GM23248 (cell line): Measurements from ENCODE around the gene EZH2. TPM values are rescaled to one million over a fixed set of nuclear protein-coding genes. Genes with fewer than 3 reads are reported as not detected.

ENCODE experiments used
- DNase-seq: peaks from one replicate; pipeline ENCODE4 v3.0.0-alpha.2; 2015
- H2AFZ ChIP-seq: fragments of 200-600 bp; sonication (generic); 2 replicates; pipeline ENCODE4 v1.6.1; 2016; ENCODE audit warnings: antibody characterized with exemption
- H3F3A ChIP-seq: fragments of 200-600 bp; sonication (generic); 2 replicates; pipeline ENCODE4 v1.6.1; 2016; ENCODE audit warnings: mild to moderate bottlenecking, antibody characterized with exemption, mixed run types; ENCODE audit not compliant: insufficient read depth
- H3K27ac ChIP-seq: fragments of 200-600 bp; sonication (generic); 2 replicates; pipeline ENCODE4 v1.5.1; 2016; ENCODE audit warnings: mild to moderate bottlenecking
- H3K27me3 ChIP-seq: fragments of 200-600 bp; sonication (generic); replicated peaks from 2 replicates; pipeline ENCODE4 v1.6.1; 2016; ENCODE audit warnings: mild to moderate bottlenecking; ENCODE audit not compliant: insufficient read depth
- H3K36me3 ChIP-seq: fragments of 200-600 bp; sonication (generic); 2 replicates; pipeline ENCODE4 v1.6.1; 2016; ENCODE audit warnings: low read depth, mild to moderate bottlenecking
- H3K4me1 ChIP-seq: fragments of 200-600 bp; sonication (generic); 2 replicates; pipeline ENCODE4 v1.6.1; 2016; ENCODE audit warnings: mild to moderate bottlenecking; ENCODE audit not compliant: insufficient read depth
- H3K4me2 ChIP-seq: fragments of 200-600 bp; sonication (generic); one replicate; pipeline ENCODE4 v1.6.1; 2016; ENCODE audit warnings: mild to moderate bottlenecking; ENCODE audit not compliant: unreplicated experiment
- H3K4me3 ChIP-seq: fragments of 200-600 bp; sonication (generic); 2 replicates; pipeline ENCODE4 v1.5.1; 2016; ENCODE audit warnings: mild to moderate bottlenecking
- H3K79me2 ChIP-seq: fragments of 200-600 bp; sonication (generic); 2 replicates; pipeline ENCODE4 v1.6.1; 2016; ENCODE audit warnings: mild to moderate bottlenecking; ENCODE audit not compliant: insufficient read depth
- H3K9ac ChIP-seq: fragments of 200-600 bp; sonication (generic); 2 replicates; pipeline ENCODE4 v1.6.1; 2016; ENCODE audit warnings: mild to moderate bottlenecking
- H3K9me2 ChIP-seq: fragments of 200-600 bp; sonication (generic); 2 replicates; pipeline ENCODE4 v1.6.1; 2016; ENCODE audit warnings: mixed run types, mild to moderate bottlenecking, moderate library complexity; ENCODE audit not compliant: insufficient read depth
- H3K9me3 ChIP-seq: fragments of 200-600 bp; sonication (generic); one replicate; pipeline ENCODE4 v1.6.1; 2017; ENCODE audit warnings: low read depth
- H4K20me1 ChIP-seq: fragments of 200-600 bp; sonication (generic); 2 replicates; pipeline ENCODE4 v1.6.0; 2016; ENCODE audit not compliant: insufficient read depth
- EZH2 ChIP-seq: fragments of 200-600 bp; sonication (generic); IDR thresholded peaks from 2 replicates; pipeline ENCODE4 v1.6.1; 2018; ENCODE audit warnings: antibody characterized with exemption, mild to moderate bottlenecking; ENCODE audit not compliant: insufficient read depth, poor library complexity, severe bottlenecking
- EZH2phosphoT487 ChIP-seq: fragments of 200-600 bp; sonication (generic); IDR thresholded peaks from 2 replicates; pipeline ENCODE4 v1.6.1; 2018; ENCODE audit warnings: antibody characterized with exemption, moderate library complexity, mild to moderate bottlenecking, low read depth; ENCODE audit not compliant: insufficient read depth
- WGBS, 2 experiments: methylation state at CpG; one replicate each; pipeline ENCODE4 v1.1.6; 2015 to 2017; ENCODE audit warnings: low lambda C conversion rate in 2 of 2, low coverage in 1 of 2; ENCODE audit errors: missing lambda C conversion rate in 2 of 2; 5-methylcytosine and 5-hydroxymethylcytosine counted together
- in situ Hi-C: fragments of 300-500 bp; cut with MboI; formaldehyde crosslinking; loops from 2 replicates; pipeline ENCODE4 v1.15.0; 2020
- polyA plus RNA-seq: library from polyadenylated mRNA; unstranded; fragments of >200 nt; fragmentation: Nextera tagmentation; extraction: Ambion mirVana; gene quantifications from 2 replicates; pipeline ENCODE4 v1.2.1, GENCODE V29; 2016
- total RNA-seq: library from RNA; depleted of rRNA; stranded (reverse); fragments of >200 nt; shearing (Covaris generic); gene quantifications from 2 replicates; pipeline ENCODE4 v1.2.3, GENCODE V29; 2014

EZH2 gene
- total and polyA plus RNA-seq, 2 experiments from 2014 or later: 7.6 to 9.6 TPM

DNA sequence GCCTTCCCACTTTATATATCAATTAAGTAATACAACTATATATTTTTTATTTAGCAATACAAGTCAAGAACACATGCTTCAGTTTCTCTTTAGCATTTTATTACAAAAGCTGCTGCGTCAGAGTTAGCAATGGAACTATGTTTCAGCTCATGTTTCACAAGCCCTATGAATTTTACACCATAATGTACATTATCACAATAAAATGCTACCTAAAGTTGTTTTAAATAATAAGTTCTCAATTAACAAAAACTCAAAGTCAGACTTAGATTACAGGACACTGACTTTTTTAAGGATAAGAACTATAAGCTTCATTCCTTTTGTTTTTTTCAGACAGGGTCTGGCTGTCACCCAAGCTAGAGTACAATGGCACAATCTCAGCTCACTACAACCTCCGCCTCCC is 52.3 kb downstream of the EZH2 start:
- Histone ChIP-seq H3K4me1 (no peaks in the 10 kb centered on the region), H3K4me2 (no peak overlapping the region), H3K36me3 (0 out of 2 replicates have a peak, but pooled peaks cover 6% of the 10 kb centered on the region), H3K4me3 (no peak overlapping the region), H3K27ac (no peak overlapping the region), H3K9ac (no peak overlapping the region), H4K20me1 (no peaks in the 10 kb centered on the region), H3K9me3 (no peaks in the 10 kb centered on the region), H3K9me2 (no peaks in the 10 kb centered on the region), H3K79me2 (peaks cover 34% of the 10 kb centered on the region), H3F3A (no peaks in the 10 kb centered on the region), H2AFZ (no peak overlapping the region), H3K27me3 (no peaks in the 10 kb centered on the region)
- WGBS, 2 experiments: 95 to 100% methylated on average over 2 of the region's 2 CpGs
- in situ Hi-C loops: no loop called here
- no peak for DNase-seq
- TF ChIP-seq EZH2phosphoT487: no peak
- no peak for TF ChIP-seq EZH2

DNA sequence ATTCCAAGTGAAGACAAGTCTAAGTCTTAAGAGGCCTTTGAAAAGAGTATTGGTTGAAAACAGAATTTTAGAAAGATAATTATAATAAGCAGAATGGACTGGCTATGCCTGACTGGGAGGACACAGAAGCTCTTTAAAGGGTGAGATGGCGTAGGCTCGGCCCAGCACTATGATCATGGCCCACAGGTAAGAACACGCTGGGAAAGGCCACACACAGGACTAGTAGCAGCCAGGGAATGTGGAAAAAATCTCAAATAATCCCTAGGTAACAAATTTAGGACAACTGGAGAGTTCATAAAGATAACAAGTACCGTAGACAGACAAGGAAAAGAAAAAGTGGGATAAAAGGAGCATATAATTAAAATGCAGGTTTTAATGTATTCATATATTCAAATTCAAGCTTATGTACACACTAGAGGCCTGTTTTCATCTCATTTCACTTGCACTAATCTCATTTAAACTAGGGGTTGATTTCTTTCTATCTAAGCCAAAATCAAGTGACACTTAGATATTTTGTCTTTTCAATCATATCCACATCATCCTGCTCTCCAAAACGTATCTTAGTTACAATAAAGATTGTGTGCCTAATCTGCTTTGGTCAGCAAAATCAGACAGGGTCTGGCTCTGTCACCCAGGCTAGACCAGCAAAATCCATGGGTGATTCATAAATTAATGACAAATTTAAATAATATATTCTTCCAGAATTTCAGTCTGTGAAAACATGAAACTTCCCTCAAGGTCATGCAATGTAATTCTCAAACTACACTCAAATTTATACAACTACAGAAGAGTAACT is 53.0 kb downstream of the EZH2 start:
- Histone ChIP-seq H3K36me3 (0 out of 2 replicates have a peak, but pooled peaks cover under 1% of the 10 kb centered on the region), H3K4me2 (no peak overlapping the region), H3K27ac (no peak overlapping the region), H4K20me1 (no peaks in the 10 kb centered on the region), H3F3A (no peaks in the 10 kb centered on the region), H3K27me3 (no peaks in the 10 kb centered on the region), H3K9me3 (no peaks in the 10 kb centered on the region), H3K4me1 (no peaks in the 10 kb centered on the region), H3K9me2 (no peaks in the 10 kb centered on the region), H3K9ac (no peak overlapping the region), H3K4me3 (no peak overlapping the region), H2AFZ (no peak overlapping the region), H3K79me2 (peaks cover 27% of the 10 kb centered on the region)
- in situ Hi-C loops: no loop called here
- TF ChIP-seq EZH2 (no peak), EZH2phosphoT487 (no peak)
- no peak for DNase-seq
- WGBS, 2 experiments: 93 to 95% methylated on average over 5 of the region's 5 CpGs

DNA sequence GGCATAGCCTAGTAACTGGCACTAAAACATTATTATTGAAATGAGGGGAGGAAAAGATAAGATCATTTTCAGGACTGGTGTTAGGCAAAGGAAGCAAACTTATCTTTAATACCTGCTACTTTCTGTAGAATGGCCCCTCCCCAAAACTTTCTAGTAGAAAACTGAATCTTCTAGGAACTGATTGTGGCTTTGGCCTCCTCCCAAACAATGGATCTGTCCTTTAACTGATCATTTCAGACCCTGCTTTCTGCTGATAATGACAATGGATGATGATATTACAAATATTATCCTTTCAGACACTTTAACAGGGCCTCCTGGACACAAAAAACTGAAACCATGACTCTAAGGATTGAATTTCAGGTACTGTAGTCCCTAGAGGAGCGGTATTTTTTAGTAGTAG is 55.1 kb downstream of the EZH2 start:
- H2AFZ ChIP-seq: no peak overlapping the region
- no peaks in the 10 kb centered on the region for H4K20me1 ChIP-seq
- H3K4me2 ChIP-seq: no peak overlapping the region
- H3F3A ChIP-seq: no peaks in the 10 kb centered on the region
- in situ Hi-C loops: no loop called here
- H3K4me3 ChIP-seq: no peak overlapping the region
- H3K9ac ChIP-seq: no peak overlapping the region
- no peaks in the 10 kb centered on the region for H3K4me1 ChIP-seq
- WGBS, 2 experiments: 91 to 96% methylated on average over 1 of the region's 1 CpG
- H3K27me3 ChIP-seq: no peaks in the 10 kb centered on the region
- TF ChIP-seq EZH2 (no peak), EZH2phosphoT487 (no peak)
- peaks cover 9% of the 10 kb centered on the region for H3K79me2 ChIP-seq
- DNase-seq: no peak
- H3K9me2 ChIP-seq: no peaks in the 10 kb centered on the region
- H3K27ac ChIP-seq: no peak overlapping the region
- H3K9me3 ChIP-seq: no peaks in the 10 kb centered on the region
- H3K36me3 ChIP-seq: no peaks in the 10 kb centered on the region

DNA sequence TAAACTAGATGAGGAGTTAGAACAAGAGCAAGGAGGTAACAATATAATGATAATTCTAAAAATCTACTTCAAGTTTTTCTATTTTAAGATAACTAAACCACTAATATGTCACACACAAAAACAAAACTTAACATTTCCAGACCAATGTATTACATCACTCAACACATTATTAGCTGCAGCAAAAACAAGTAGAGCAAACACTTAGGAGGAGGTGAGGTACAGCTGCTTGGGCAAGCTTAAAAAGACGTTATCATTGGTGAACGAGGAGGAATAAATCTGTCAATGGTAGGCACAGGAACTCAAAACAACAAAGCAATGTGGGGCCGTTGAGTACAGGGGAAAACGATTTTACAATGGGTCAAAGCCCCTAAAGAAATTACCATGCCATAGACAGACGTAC is 58.8 kb downstream of the EZH2 start:
- Histone ChIP-seq H3K4me2 (no peak overlapping the region), H3K79me2 (0 out of 2 replicates have a peak, but pooled peaks cover 3% of the 10 kb centered on the region), H3K27me3 (no peaks in the 10 kb centered on the region), H3K27ac (no peak overlapping the region), H4K20me1 (no peaks in the 10 kb centered on the region), H3K9me2 (no peaks in the 10 kb centered on the region), H3K4me1 (peaks cover 9% of the 10 kb centered on the region), H3K9me3 (no peaks in the 10 kb centered on the region), H3K36me3 (no peaks in the 10 kb centered on the region), H3K9ac (no peak overlapping the region), H3K4me3 (no peak overlapping the region), H3F3A (peaks cover 4% of the 10 kb centered on the region; the same call in 1 of the 2 replicates), H2AFZ (no peak overlapping the region)
- in situ Hi-C loops: no loop called here
- TF ChIP-seq EZH2: no peak
- TF ChIP-seq EZH2phosphoT487: no peak
- no peak for DNase-seq
- 76 to 79% methylated on average over 5 of the region's 5 CpGs for WGBS, 2 experiments
